IMR-90 (cell line): ENCODE data around the gene C10orf67. TPM values are rescaled to one million over a fixed set of nuclear protein-coding genes. Genes with fewer than 3 reads are reported as not detected.

Source experiments
- ATAC-seq: fragments of 200-7000 bp; cut with Tn5 transposase; 2 replicates; pipeline ENCODE4 v1.9.1; 2020; ENCODE audit warnings: low read depth, mild to moderate bottlenecking, moderate library complexity
- BruUV-seq: library from RNA; stranded (reverse); fragments of 400-500 nt; replicated peaks from 2 replicates; lab custom pipeline; 2021; lab: Mats Ljungman, UMichigan
- CTCF ChIA-PET: fragments of 300-600 bp; formaldehyde crosslinking; extraction: SDS; loops from one replicate; lab custom pipeline; 2021; ENCODE audit warnings: antibody characterized with exemption; lab: Yijun Ruan, JAX
- POLR2A ChIA-PET: fragments of 300-600 bp; sonication (Branson Sonifier 250); formaldehyde crosslinking; loops from one replicate; lab custom pipeline; 2022; ENCODE audit warnings: antibody characterized with exemption; ENCODE audit not compliant: unreplicated experiment; lab: Charles Lee
- DNase-seq: peaks from one replicate; pipeline ENCODE4 v3.0.0; 2013
- H2AFZ ChIP-seq: replicated peaks from 2 replicates; pipeline ENCODE3; 2013; ENCODE audit warnings: low read length, mild to moderate bottlenecking; ENCODE audit not compliant: poor library complexity
- H2AK5ac ChIP-seq: 2 replicates; pipeline ENCODE4 v1.6.1; 2013; ENCODE audit warnings: low read depth, low read length, inconsistent platforms
- H2AK9ac ChIP-seq: replicated peaks from 2 replicates; pipeline ENCODE3; 2013; ENCODE audit warnings: mild to moderate bottlenecking, low read depth, low read length, moderate library complexity; ENCODE audit not compliant: poor library complexity
- H2BK120ac ChIP-seq: 2 replicates; pipeline ENCODE4 v1.6.1; 2013; ENCODE audit warnings: low read depth, low read length, inconsistent platforms
- H2BK15ac ChIP-seq: 3 replicates; pipeline ENCODE4 v1.6.1; 2013; ENCODE audit warnings: low read depth, low read length, inconsistent platforms
- H2BK20ac ChIP-seq: 2 replicates; pipeline ENCODE4 v1.6.1; 2013; ENCODE audit warnings: low read depth, mild to moderate bottlenecking, inconsistent platforms, low read length, moderate library complexity
- H2BK5ac ChIP-seq: 2 replicates; pipeline ENCODE4 v1.6.1; 2013; ENCODE audit warnings: mild to moderate bottlenecking, low read depth, low read length, inconsistent platforms; ENCODE audit not compliant: poor library complexity, severe bottlenecking
- H3K14ac ChIP-seq: replicated peaks from 2 replicates; pipeline ENCODE4 v1.6.1; 2013; ENCODE audit warnings: low read depth, low read length, inconsistent platforms
- H3K18ac ChIP-seq: 2 replicates; pipeline ENCODE4 v1.6.1; 2013; ENCODE audit warnings: low read depth, low read length, control low read depth
- H3K23ac ChIP-seq: 2 replicates; pipeline ENCODE4 v1.6.1; 2013; ENCODE audit warnings: low read depth, low read length, inconsistent platforms
- H3K27ac ChIP-seq: 2 replicates; pipeline ENCODE4 v1.5.1; 2013; ENCODE audit warnings: mild to moderate bottlenecking, control low read depth, low read length; ENCODE audit not compliant: insufficient read depth
- H3K27me3 ChIP-seq: 2 replicates; pipeline ENCODE4 v1.6.1; 2013; ENCODE audit warnings: low read length; ENCODE audit not compliant: control insufficient read depth, insufficient read depth
- H3K36me3 ChIP-seq: 2 replicates; pipeline ENCODE4 v1.6.1; 2013; ENCODE audit warnings: low read length, mixed read lengths; ENCODE audit not compliant: control insufficient read depth, insufficient read depth
- H3K4ac ChIP-seq: 2 replicates; pipeline ENCODE4 v1.6.1; 2013; ENCODE audit warnings: low read depth, low read length, inconsistent platforms
- H3K4me1 ChIP-seq: 2 replicates; pipeline ENCODE4 v1.6.1; 2013; ENCODE audit warnings: low read length, mixed read lengths; ENCODE audit not compliant: control insufficient read depth, insufficient read depth
- H3K4me2 ChIP-seq: 2 replicates; pipeline ENCODE4 v1.6.1; 2013; ENCODE audit warnings: low read depth, mild to moderate bottlenecking, control low read depth, low read length, moderate library complexity
- H3K4me3 ChIP-seq: 2 replicates; pipeline ENCODE4 v1.5.1; 2013; ENCODE audit warnings: low read depth, mild to moderate bottlenecking, control low read depth, low read length, moderate library complexity; ENCODE audit not compliant: insufficient read depth
- H3K56ac ChIP-seq: 2 replicates; pipeline ENCODE4 v1.6.1; 2013; ENCODE audit warnings: low read length, inconsistent platforms; ENCODE audit not compliant: insufficient read depth; ENCODE audit errors: extremely low read depth
- H3K79me1 ChIP-seq, 2 experiments: 2 replicates each; pipeline ENCODE4 v1.6.1; 2013; ENCODE audit warnings: low read length in 2 of 2, inconsistent platforms in 1 of 2, low read depth in 1 of 2
- H3K9ac ChIP-seq: 2 replicates; pipeline ENCODE4 v1.6.1; 2013; ENCODE audit warnings: low read depth, low read length, control low read depth
- H3K9me1 ChIP-seq: 2 replicates; pipeline ENCODE4 v1.6.1; 2013; ENCODE audit warnings: low read length, inconsistent platforms; ENCODE audit not compliant: insufficient read depth
- H3K9me3 ChIP-seq: 2 replicates; pipeline ENCODE4 v1.6.1; 2013; ENCODE audit warnings: low read length; ENCODE audit not compliant: control insufficient read depth, insufficient read depth
- H4K20me1 ChIP-seq: 2 replicates; pipeline ENCODE4 v1.6.1; 2013; ENCODE audit warnings: low read length, inconsistent platforms; ENCODE audit not compliant: insufficient read depth
- H4K5ac ChIP-seq: 2 replicates; pipeline ENCODE4 v1.6.1; 2013; ENCODE audit warnings: mild to moderate bottlenecking, low read depth, low read length, control low read depth
- H4K8ac ChIP-seq, 2 experiments: 2 replicates each; pipeline ENCODE4 v1.6.1; 2013; ENCODE audit warnings: low read depth in 2 of 2, low read length in 2 of 2, control low read depth in 1 of 2, inconsistent platforms in 1 of 2
- H4K91ac ChIP-seq: 2 replicates; pipeline ENCODE4 v1.6.1; 2013; ENCODE audit warnings: low read depth, low read length, inconsistent platforms; ENCODE audit not compliant: insufficient read depth
- BHLHE40 ChIP-seq: fragments of 150-350 bp; IDR thresholded peaks from 2 replicates; pipeline ENCODE4 v1.6.1; 2016; ENCODE audit warnings: mild to moderate bottlenecking, low read depth, low read length
- CEBPB ChIP-seq: IDR thresholded peaks from 2 replicates; pipeline ENCODE4 v1.6.1; 2012; ENCODE audit warnings: low read depth, low read length, improper control_type of control experiment
- CHD1 ChIP-seq: IDR thresholded peaks from 2 replicates; pipeline ENCODE4 v1.6.1; 2012; ENCODE audit warnings: low read depth, low read length, improper control_type of control experiment
- FOS ChIP-seq: fragments of 150-350 bp; IDR thresholded peaks from 2 replicates; pipeline ENCODE4 v1.6.1; 2016; ENCODE audit warnings: low read depth, low read length
- MAFK ChIP-seq: IDR thresholded peaks from 2 replicates; pipeline ENCODE4 v1.6.1; 2012; ENCODE audit warnings: low read depth, low read length, improper control_type of control experiment
- MAZ ChIP-seq: IDR thresholded peaks from 2 replicates; pipeline ENCODE4 v1.6.1; 2012; ENCODE audit warnings: low read depth, mild to moderate bottlenecking, low read length, improper control_type of control experiment, moderate library complexity, borderline replicate concordance
- MXI1 ChIP-seq: IDR thresholded peaks from 2 replicates; pipeline ENCODE4 v1.6.1; 2012; ENCODE audit warnings: low read depth, mild to moderate bottlenecking, low read length, moderate library complexity, borderline replicate concordance
- NFE2L2 ChIP-seq: fragments of 150-350 bp; IDR thresholded peaks from 2 replicates; pipeline ENCODE4 v1.6.1; 2016; ENCODE audit warnings: low read depth, mild to moderate bottlenecking, low read length
- POLR2A ChIP-seq: IDR thresholded peaks from 2 replicates; pipeline ENCODE4 v1.6.1; 2012; ENCODE audit warnings: mild to moderate bottlenecking, low read depth, low read length
- RAD21 ChIP-seq: IDR thresholded peaks from 2 replicates; pipeline ENCODE4 v1.6.1; 2012; ENCODE audit warnings: low read length, improper control_type of control experiment
- RCOR1 ChIP-seq: IDR thresholded peaks from 2 replicates; pipeline ENCODE4 v1.6.1; 2012; ENCODE audit warnings: mild to moderate bottlenecking, low read length, improper control_type of control experiment; ENCODE audit not compliant: insufficient replicate concordance
- RFX5 ChIP-seq: IDR thresholded peaks from 2 replicates; pipeline ENCODE4 v1.8.0; 2012; ENCODE audit warnings: low read depth, mild to moderate bottlenecking, low read length, moderate library complexity
- SMC3 ChIP-seq: fragments of 150-350 bp; IDR thresholded peaks from 2 replicates; pipeline ENCODE4 v1.6.1; 2016; ENCODE audit warnings: low read depth, mild to moderate bottlenecking, antibody characterized with exemption, low read length, moderate library complexity
- WGBS, 2 experiments: methylation state at CpG; one replicate each; pipeline versions ENCODE4 v1.1.5 to v1.1.7; 2013; ENCODE audit warnings: missing lambda C conversion rate in 2 of 2; ENCODE audit not compliant: insufficient read length in 1 of 2; ENCODE audit errors: extremely low coverage in 2 of 2; 5-methylcytosine and 5-hydroxymethylcytosine counted together
- dilution Hi-C: fragments of 300-500 bp; cut with HindIII; formaldehyde crosslinking; loops from one replicate; pipeline ENCODE4 v1.14.3; 2018; ENCODE audit warnings: low sequenced_read_pairs; ENCODE audit not compliant: unreplicated experiment
- in situ Hi-C: fragments of 300-500 bp; cut with MboI; formaldehyde crosslinking; loops from 3 replicates; pipeline ENCODE4 v1.14.3; 2019; ENCODE audit warnings: low sequenced_read_pairs, inconsistent platforms, mixed read lengths
- intact Hi-C: fragments of 100-400 bp; cut with micrococcal nuclease; formaldehyde crosslinking; loops from 2 replicates; pipeline ENCODE4 v1.10.0; 2022
- polyA plus RNA-seq, 3 experiments: library from polyadenylated mRNA; depleted of rRNA; stranded (reverse); fragments of >200 nt; gene quantifications; 2 replicates each; pipeline ENCODE4 v1.2.3, GENCODE V29; 2012; ENCODE audit warnings: low replicate concordance in 1 of 3
- total RNA-seq: library from RNA; depleted of rRNA; stranded (reverse); fragments of >200 nt; gene quantifications from 2 replicates; pipeline ENCODE4 v1.2.3, GENCODE V29; 2012
- TF ChIP-seq, protein P1 (sequence below): fragments of 150-350 bp; IDR thresholded peaks from 2 replicates; pipeline ENCODE4 v1.6.1; 2017; ENCODE audit warnings: mild to moderate bottlenecking, antibody characterized with exemption, low read length, low read depth
- TF ChIP-seq, protein P2 (sequence below): conservative IDR thresholded peaks from 2 replicates; pipeline ENCODE4 v1.5.1; 2012; ENCODE audit warnings: mild to moderate bottlenecking, low read depth, low read length, improper control_type of control experiment
- TF ChIP-seq, protein P3 (sequence below): fragments of 150-350 bp; IDR thresholded peaks from 2 replicates; pipeline ENCODE4 v1.6.1; 2016; ENCODE audit warnings: low read depth, mild to moderate bottlenecking, low read length, moderate library complexity, borderline replicate concordance

Gene C10orf67
- total and polyA plus RNA-seq, 2 of the 4 experiments (the other 2 are of a cell fraction) = 0.15 to 0.18 TPM

DNA sequence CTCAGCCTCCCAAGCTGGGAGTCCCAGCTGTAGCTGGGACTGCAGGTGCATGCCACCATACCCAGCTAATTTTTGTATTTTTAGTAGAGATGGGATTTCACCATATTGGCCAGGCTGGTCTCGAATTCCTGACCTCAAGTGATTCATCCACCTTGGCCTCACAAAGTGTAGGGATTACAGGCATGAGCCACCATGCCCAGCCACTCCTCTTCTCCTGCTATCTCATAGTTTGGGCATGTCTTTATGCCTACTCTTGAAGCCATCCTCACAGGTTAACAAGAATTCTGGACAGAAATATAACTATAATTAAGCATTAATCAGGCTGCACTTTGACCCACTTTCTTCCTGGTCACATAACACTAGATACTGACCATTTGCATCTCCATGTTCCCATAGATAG is 28.6 kb upstream of the C10orf67 start:
- intact Hi-C loops (no loop called here), dilution Hi-C loops (no loop called here), in situ Hi-C loops (no loop called here)
- Histone ChIP-seq H3K4ac (no peak overlapping the region), H3K4me1 (no peaks in the 10 kb centered on the region), H3K14ac (no peak overlapping the region), H3K4me2 (no peak overlapping the region), H2BK5ac (no peak overlapping the region), H3K56ac (no peak overlapping the region), H3K36me3 (no peaks in the 10 kb centered on the region), H2AK9ac (no peak overlapping the region), H2AFZ (no peak overlapping the region), H4K91ac (no peak overlapping the region), H4K20me1 (no peaks in the 10 kb centered on the region), H3K27ac (no peak overlapping the region), H2BK120ac (no peak overlapping the region), H3K23ac (no peak overlapping the region), H4K5ac (no peak overlapping the region), H3K79me1 (no peaks in the 10 kb centered on the region), H2AK5ac (no peak overlapping the region), H2BK15ac (no peak overlapping the region), H2BK20ac (no peak overlapping the region), H3K27me3 (peaks cover 2% of the 10 kb centered on the region; the same call in 1 of the 2 replicates), H3K9me1 (no peaks in the 10 kb centered on the region), H3K18ac (no peak overlapping the region), H3K9ac (no peak overlapping the region), H3K9me3 (no peaks in the 10 kb centered on the region), H4K8ac (no peak overlapping the region), H3K4me3 (no peak overlapping the region)
- BruUV-seq = no TSS peak
- ChIA-PET POLR2A (no interaction called here), CTCF (no interaction called here)
- ATAC-seq (no peak), DNase-seq (no peak)
- TF ChIP-seq NFE2L2 (no peak), FOS (no peak), RFX5 (no peak), CHD1 (no peak), POLR2A (no peak), RCOR1 (no peak), CEBPB (no peak), RAD21 (no peak), MAFK (no peak), SMC3 (no peak), BHLHE40 (no peak), MXI1 (no peak), MAZ (no peak)
- TF ChIP-seq, protein P1, sequence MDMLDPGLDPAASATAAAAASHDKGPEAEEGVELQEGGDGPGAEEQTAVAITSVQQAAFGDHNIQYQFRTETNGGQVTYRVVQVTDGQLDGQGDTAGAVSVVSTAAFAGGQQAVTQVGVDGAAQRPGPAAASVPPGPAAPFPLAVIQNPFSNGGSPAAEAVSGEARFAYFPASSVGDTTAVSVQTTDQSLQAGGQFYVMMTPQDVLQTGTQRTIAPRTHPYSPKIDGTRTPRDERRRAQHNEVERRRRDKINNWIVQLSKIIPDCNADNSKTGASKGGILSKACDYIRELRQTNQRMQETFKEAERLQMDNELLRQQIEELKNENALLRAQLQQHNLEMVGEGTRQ = no peak
- TF ChIP-seq, protein P2, sequence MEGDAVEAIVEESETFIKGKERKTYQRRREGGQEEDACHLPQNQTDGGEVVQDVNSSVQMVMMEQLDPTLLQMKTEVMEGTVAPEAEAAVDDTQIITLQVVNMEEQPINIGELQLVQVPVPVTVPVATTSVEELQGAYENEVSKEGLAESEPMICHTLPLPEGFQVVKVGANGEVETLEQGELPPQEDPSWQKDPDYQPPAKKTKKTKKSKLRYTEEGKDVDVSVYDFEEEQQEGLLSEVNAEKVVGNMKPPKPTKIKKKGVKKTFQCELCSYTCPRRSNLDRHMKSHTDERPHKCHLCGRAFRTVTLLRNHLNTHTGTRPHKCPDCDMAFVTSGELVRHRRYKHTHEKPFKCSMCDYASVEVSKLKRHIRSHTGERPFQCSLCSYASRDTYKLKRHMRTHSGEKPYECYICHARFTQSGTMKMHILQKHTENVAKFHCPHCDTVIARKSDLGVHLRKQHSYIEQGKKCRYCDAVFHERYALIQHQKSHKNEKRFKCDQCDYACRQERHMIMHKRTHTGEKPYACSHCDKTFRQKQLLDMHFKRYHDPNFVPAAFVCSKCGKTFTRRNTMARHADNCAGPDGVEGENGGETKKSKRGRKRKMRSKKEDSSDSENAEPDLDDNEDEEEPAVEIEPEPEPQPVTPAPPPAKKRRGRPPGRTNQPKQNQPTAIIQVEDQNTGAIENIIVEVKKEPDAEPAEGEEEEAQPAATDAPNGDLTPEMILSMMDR = no peak
- TF ChIP-seq, protein P3, sequence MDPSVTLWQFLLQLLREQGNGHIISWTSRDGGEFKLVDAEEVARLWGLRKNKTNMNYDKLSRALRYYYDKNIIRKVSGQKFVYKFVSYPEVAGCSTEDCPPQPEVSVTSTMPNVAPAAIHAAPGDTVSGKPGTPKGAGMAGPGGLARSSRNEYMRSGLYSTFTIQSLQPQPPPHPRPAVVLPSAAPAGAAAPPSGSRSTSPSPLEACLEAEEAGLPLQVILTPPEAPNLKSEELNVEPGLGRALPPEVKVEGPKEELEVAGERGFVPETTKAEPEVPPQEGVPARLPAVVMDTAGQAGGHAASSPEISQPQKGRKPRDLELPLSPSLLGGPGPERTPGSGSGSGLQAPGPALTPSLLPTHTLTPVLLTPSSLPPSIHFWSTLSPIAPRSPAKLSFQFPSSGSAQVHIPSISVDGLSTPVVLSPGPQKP = no peak
- WGBS, 2 experiments = no CpG with 5 or more reads among the region's 1 CpG
